Measurements from ENCODE around the gene NBAS.

DNA sequence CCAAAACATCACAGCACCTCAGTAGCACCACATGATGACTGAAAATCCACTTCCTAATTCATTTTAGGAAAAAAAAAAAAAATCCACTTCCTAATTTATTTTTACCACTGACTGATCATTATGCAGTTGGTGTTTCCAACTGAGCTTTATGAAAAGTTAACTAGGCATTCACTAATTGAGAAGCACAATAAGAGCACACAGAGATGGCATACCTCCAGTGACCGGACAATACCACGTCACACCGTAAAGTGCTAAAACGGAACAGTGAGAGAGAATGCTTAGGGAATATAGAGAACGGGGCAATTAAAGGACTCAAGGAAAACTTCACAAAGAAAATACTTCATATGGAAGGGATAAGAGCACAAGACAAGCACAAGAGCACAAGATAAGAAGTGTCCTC is 212.5 kb downstream of the NBAS start:
- TF ChIP-seq, protein P1, sequence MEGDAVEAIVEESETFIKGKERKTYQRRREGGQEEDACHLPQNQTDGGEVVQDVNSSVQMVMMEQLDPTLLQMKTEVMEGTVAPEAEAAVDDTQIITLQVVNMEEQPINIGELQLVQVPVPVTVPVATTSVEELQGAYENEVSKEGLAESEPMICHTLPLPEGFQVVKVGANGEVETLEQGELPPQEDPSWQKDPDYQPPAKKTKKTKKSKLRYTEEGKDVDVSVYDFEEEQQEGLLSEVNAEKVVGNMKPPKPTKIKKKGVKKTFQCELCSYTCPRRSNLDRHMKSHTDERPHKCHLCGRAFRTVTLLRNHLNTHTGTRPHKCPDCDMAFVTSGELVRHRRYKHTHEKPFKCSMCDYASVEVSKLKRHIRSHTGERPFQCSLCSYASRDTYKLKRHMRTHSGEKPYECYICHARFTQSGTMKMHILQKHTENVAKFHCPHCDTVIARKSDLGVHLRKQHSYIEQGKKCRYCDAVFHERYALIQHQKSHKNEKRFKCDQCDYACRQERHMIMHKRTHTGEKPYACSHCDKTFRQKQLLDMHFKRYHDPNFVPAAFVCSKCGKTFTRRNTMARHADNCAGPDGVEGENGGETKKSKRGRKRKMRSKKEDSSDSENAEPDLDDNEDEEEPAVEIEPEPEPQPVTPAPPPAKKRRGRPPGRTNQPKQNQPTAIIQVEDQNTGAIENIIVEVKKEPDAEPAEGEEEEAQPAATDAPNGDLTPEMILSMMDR (IDR thresholded peaks at IDR 0.05; ENCODE audit: low read depth, low read length), result no peak
- TF ChIP-seq EZH2phosphoT487 (IDR thresholded peaks at IDR 0.05; ENCODE audit: low read depth), result no peak
